ENCODE data around the gene HOXC13. TPM values are rescaled to one million over a fixed set of nuclear protein-coding genes. Genes with fewer than 3 reads are reported as not detected.

Gene HOXC13
- total and polyA plus RNA-seq, 2 experiments from 2014 or later = 0.10 TPM; not detected in 1

DNA sequence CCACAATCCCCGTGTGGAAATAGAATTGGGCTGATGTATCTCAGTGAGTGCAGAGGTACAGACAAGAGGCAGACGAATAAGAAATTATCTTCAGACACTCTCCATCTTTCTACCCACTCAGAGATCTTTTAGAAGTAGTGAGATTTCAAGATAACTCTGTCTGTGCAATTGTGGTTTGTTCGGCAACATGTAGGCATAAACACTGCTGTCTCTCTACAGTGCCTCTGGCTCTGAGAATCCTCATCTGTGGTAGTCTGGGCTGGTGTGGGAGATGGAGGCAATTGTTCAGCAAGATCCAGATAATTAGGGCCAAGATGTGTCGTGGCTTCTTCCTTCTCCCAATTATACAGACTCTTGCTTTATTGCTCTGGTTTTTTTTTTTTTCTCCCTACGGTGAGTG, 3.1 kb downstream of the HOXC13 start:
- no peak overlapping the region for H3K4me3 ChIP-seq
- no peak overlapping the region for H3K27ac Mint-ChIP-seq
- H3K4me1 Mint-ChIP-seq = peaks cover 15% of the 10 kb centered on the region
- H3K27me3 ChIP-seq (ENCODE audit: insufficient read depth) = peaks cover 100% of the 10 kb centered on the region
- no peak for TF ChIP-seq ZNF114 (CRISPR knock-in tag; IDR thresholded peaks at IDR 0.05)
- peak; percentile 68 for TF ChIP-seq EZH2 (IDR thresholded peaks at IDR 0.05; ENCODE audit: low read depth, unreplicated experiment)
- H3K36me3 Mint-ChIP-seq (ENCODE audit: low read depth) = no peaks in the 10 kb centered on the region; the same call in 2 of the 3 replicates
- no peak overlapping the region for H3K4me3 Mint-ChIP-seq
- no peak for DNase-seq (ENCODE audit: low spot score)
- no peaks in the 10 kb centered on the region for H3K9me2 ChIP-seq (ENCODE audit: insufficient read depth)
- no peak overlapping the region for H2AFZ ChIP-seq
- peaks cover 59% of the 10 kb centered on the region for H4K20me1 ChIP-seq (replicated peaks; ENCODE audit: insufficient read depth)
- no peaks in the 10 kb centered on the region; the same call in 2 of the 3 replicates for H3K9me3 Mint-ChIP-seq
- peaks cover 40% of the 10 kb centered on the region for H3F3A ChIP-seq (replicated peaks; ENCODE audit: low read depth)
- peaks cover 28% of the 10 kb centered on the region; the same call in 1 of the 2 replicates for H3K4me1 ChIP-seq (ENCODE audit: insufficient read depth)
- peaks cover 97% of the 10 kb centered on the region for H3K27me3 Mint-ChIP-seq (ENCODE audit: insufficient read depth, low read depth, poor library complexity)
- no peak overlapping the region for H3K4me2 ChIP-seq
- H3K27ac ChIP-seq (ENCODE audit: low read depth) = no peak overlapping the region
- H3K36me3 ChIP-seq (ENCODE audit: insufficient read depth) = no peaks in the 10 kb centered on the region
- no peaks in the 10 kb centered on the region for H3K79me2 ChIP-seq (replicated peaks; ENCODE audit: insufficient read depth)
- ATAC-seq = no peak

DNA sequence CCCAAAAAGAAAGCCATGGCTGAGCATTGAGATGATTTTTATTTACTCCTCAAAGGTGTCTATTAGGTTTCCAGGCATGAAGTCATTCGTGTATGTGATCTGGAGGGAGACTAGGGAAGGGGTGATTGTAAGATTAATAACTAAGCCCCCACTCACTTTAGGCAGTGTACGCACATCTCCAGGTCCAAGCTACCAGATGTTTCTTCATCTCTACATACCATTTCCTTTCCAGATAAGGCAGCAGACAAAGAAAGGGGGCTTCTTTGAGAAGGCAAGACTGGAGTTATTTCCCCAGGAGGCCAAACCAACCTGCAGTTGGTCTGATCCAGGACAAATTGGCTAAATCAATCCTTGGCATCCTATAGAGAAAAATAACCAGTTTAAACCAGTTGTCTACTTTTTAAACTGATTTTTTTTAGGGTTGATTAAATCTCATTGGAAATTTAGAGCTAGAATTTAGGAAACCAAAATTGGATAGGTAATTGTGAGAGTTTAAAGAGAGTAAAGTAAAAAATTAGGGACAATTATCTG, 3.9 kb downstream of the HOXC13 start:
- H4K20me1 ChIP-seq (replicated peaks; ENCODE audit: insufficient read depth) = peaks cover 60% of the 10 kb centered on the region
- H3K4me1 Mint-ChIP-seq = peaks cover 15% of the 10 kb centered on the region
- no peak overlapping the region for H3K4me3 Mint-ChIP-seq
- no peak overlapping the region for H3K27ac Mint-ChIP-seq
- H3K36me3 Mint-ChIP-seq (ENCODE audit: low read depth) = no peaks in the 10 kb centered on the region; the same call in 2 of the 3 replicates
- H3K27me3 ChIP-seq (ENCODE audit: insufficient read depth) = peaks cover 100% of the 10 kb centered on the region
- H3K4me3 ChIP-seq = no peak overlapping the region
- TF ChIP-seq EZH2phosphoT487 (IDR thresholded peaks at IDR 0.05; ENCODE audit: unreplicated experiment) = peak; percentile 22
- TF ChIP-seq, protein P1, sequence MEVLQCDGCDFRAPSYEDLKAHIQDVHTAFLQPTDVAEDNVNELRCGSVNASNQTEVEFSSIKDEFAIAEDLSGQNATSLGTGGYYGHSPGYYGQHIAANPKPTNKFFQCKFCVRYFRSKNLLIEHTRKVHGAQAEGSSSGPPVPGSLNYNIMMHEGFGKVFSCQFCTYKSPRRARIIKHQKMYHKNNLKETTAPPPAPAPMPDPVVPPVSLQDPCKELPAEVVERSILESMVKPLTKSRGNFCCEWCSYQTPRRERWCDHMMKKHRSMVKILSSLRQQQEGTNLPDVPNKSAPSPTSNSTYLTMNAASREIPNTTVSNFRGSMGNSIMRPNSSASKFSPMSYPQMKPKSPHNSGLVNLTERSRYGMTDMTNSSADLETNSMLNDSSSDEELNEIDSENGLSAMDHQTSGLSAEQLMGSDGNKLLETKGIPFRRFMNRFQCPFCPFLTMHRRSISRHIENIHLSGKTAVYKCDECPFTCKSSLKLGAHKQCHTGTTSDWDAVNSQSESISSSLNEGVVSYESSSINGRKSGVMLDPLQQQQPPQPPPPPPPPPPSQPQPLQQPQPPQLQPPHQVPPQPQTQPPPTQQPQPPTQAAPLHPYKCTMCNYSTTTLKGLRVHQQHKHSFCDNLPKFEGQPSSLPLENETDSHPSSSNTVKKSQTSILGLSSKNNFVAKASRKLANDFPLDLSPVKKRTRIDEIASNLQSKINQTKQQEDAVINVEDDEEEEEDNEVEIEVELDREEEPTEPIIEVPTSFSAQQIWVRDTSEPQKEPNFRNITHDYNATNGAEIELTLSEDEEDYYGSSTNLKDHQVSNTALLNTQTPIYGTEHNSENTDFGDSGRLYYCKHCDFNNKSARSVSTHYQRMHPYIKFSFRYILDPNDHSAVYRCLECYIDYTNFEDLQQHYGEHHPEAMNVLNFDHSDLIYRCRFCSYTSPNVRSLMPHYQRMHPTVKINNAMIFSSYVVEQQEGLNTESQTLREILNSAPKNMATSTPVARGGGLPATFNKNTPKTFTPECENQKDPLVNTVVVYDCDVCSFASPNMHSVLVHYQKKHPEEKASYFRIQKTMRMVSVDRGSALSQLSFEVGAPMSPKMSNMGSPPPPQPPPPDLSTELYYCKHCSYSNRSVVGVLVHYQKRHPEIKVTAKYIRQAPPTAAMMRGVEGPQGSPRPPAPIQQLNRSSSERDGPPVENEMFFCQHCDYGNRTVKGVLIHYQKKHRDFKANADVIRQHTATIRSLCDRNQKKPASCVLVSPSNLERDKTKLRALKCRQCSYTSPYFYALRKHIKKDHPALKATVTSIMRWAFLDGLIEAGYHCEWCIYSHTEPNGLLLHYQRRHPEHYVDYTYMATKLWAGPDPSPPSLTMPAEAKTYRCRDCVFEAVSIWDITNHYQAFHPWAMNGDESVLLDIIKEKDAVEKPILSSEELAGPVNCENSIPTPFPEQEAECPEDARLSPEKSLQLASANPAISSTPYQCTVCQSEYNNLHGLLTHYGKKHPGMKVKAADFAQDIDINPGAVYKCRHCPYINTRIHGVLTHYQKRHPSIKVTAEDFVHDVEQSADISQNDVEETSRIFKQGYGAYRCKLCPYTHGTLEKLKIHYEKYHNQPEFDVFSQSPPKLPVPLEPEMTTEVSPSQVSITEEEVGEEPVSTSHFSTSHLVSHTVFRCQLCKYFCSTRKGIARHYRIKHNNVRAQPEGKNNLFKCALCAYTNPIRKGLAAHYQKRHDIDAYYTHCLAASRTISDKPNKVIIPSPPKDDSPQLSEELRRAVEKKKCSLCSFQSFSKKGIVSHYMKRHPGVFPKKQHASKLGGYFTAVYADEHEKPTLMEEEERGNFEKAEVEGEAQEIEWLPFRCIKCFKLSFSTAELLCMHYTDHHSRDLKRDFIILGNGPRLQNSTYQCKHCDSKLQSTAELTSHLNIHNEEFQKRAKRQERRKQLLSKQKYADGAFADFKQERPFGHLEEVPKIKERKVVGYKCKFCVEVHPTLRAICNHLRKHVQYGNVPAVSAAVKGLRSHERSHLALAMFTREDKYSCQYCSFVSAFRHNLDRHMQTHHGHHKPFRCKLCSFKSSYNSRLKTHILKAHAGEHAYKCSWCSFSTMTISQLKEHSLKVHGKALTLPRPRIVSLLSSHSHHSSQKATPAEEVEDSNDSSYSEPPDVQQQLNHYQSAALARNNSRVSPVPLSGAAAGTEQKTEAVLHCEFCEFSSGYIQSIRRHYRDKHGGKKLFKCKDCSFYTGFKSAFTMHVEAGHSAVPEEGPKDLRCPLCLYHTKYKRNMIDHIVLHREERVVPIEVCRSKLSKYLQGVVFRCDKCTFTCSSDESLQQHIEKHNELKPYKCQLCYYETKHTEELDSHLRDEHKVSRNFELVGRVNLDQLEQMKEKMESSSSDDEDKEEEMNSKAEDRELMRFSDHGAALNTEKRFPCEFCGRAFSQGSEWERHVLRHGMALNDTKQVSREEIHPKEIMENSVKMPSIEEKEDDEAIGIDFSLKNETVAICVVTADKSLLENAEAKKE (CRISPR knock-in tag; IDR thresholded peaks at IDR 0.05) = no peak
- TF ChIP-seq EZH2 (IDR thresholded peaks at IDR 0.05; ENCODE audit: low read depth, unreplicated experiment) = peak; percentile 92
- H3F3A ChIP-seq (replicated peaks; ENCODE audit: low read depth) = peaks cover 34% of the 10 kb centered on the region
- H3K79me2 ChIP-seq (replicated peaks; ENCODE audit: insufficient read depth) = no peaks in the 10 kb centered on the region
- no peaks in the 10 kb centered on the region for H3K9me2 ChIP-seq (ENCODE audit: insufficient read depth)
- no peak for DNase-seq (ENCODE audit: low spot score)
- peaks cover 28% of the 10 kb centered on the region; the same call in 1 of the 2 replicates for H3K4me1 ChIP-seq (ENCODE audit: insufficient read depth)
- H3K9me3 Mint-ChIP-seq = no peaks in the 10 kb centered on the region; the same call in 2 of the 3 replicates
- H3K27ac ChIP-seq (ENCODE audit: low read depth) = no peak overlapping the region
- peaks cover 97% of the 10 kb centered on the region for H3K27me3 Mint-ChIP-seq (ENCODE audit: insufficient read depth, low read depth, poor library complexity)
- H2AFZ ChIP-seq = no peak overlapping the region
- no peak for ATAC-seq
- no peak overlapping the region for H3K4me2 ChIP-seq
- H3K36me3 ChIP-seq (ENCODE audit: insufficient read depth) = no peaks in the 10 kb centered on the region

All from GM23338 (cell line).